GM13976 (cell line): ENCODE data around the gene MAP2.

ENCODE experiments used
- DNase-seq: peaks from one replicate; pipeline ENCODE4 v3.0.0; 2012; ENCODE audit warnings: low spot score
- in situ Hi-C: fragments of 300-500 bp; cut with MboI; formaldehyde crosslinking; loops from one replicate; pipeline ENCODE4 v1.12.0; 2022; ENCODE audit warnings: low sequenced_read_pairs, mixed read lengths, inconsistent platforms; ENCODE audit not compliant: unreplicated experiment
- TF ChIP-seq, protein P1 (sequence below): IDR thresholded peaks from 2 replicates; pipeline ENCODE4 v1.5.1; 2012; ENCODE audit warnings: borderline replicate concordance, mild to moderate bottlenecking; ENCODE audit not compliant: insufficient read depth; ENCODE audit errors: extremely low read depth, missing control alignments, control extremely low read depth

MAP2 gene

DNA sequence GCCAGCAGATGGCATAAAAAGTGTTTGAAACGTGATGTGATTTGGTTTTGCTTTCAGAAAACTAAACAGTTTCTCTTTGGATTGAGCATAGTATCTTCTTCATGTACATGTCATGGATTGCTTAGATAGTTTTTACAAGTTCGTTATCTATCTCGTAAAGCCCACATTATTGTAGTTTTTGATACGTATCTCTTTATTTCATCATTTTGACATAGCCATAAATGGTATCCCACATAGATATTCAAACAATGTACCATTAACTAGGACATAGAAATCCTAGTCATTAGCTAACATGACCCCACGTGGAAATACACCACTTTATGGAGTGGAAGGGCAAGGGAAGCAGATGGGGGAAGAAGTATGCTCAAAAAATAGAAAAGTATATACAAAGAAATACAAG lies 93.6 kb downstream of the MAP2 start:
- DNase-seq: no peak
- in situ Hi-C loops: no loop called here
- TF ChIP-seq, protein P1, sequence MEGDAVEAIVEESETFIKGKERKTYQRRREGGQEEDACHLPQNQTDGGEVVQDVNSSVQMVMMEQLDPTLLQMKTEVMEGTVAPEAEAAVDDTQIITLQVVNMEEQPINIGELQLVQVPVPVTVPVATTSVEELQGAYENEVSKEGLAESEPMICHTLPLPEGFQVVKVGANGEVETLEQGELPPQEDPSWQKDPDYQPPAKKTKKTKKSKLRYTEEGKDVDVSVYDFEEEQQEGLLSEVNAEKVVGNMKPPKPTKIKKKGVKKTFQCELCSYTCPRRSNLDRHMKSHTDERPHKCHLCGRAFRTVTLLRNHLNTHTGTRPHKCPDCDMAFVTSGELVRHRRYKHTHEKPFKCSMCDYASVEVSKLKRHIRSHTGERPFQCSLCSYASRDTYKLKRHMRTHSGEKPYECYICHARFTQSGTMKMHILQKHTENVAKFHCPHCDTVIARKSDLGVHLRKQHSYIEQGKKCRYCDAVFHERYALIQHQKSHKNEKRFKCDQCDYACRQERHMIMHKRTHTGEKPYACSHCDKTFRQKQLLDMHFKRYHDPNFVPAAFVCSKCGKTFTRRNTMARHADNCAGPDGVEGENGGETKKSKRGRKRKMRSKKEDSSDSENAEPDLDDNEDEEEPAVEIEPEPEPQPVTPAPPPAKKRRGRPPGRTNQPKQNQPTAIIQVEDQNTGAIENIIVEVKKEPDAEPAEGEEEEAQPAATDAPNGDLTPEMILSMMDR: no peak

DNA sequence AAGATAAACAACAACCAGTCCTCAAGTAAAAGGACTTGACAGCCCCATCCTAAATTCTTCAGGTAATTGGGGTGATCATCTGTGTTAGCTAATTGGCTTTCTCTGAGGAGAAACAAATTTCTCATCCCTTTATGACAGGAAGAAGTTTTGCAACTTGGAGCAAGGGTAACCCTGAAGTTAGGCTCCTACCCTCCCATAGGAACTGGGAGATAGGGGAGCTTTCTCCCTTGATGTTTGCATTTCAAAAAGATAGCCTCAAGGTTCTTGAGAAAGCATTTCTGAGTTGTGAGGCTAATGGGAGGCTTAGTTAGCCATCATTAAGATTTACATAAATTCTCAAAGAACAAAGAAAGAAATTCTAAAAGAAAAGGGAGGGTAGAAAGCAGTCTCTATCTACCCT lies 95.4 kb downstream of the MAP2 start:
- no peak for DNase-seq
- TF ChIP-seq, protein P1: no peak
- in situ Hi-C loops: no loop called here

DNA sequence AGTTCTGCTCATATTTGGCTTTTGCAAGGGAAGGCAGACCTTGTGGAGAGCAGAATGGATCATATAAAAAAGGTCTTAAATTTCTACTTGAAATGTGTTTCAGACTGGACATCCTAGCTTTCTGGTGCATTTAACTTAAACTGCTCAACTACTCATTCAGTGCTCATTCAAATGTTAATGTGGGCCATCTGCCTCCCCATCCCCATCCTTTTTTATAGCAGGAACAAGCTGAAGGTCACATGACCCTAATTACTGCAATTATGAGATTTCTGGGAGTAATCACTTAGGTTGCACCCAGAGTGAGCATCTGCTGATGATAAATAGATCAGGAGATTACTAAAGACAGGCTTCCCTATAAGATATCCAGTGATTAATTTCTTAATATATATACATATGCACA lies 96.1 kb downstream of the MAP2 start:
- in situ Hi-C loops: no loop called here
- TF ChIP-seq, protein P1: no peak
- no peak for DNase-seq

DNA sequence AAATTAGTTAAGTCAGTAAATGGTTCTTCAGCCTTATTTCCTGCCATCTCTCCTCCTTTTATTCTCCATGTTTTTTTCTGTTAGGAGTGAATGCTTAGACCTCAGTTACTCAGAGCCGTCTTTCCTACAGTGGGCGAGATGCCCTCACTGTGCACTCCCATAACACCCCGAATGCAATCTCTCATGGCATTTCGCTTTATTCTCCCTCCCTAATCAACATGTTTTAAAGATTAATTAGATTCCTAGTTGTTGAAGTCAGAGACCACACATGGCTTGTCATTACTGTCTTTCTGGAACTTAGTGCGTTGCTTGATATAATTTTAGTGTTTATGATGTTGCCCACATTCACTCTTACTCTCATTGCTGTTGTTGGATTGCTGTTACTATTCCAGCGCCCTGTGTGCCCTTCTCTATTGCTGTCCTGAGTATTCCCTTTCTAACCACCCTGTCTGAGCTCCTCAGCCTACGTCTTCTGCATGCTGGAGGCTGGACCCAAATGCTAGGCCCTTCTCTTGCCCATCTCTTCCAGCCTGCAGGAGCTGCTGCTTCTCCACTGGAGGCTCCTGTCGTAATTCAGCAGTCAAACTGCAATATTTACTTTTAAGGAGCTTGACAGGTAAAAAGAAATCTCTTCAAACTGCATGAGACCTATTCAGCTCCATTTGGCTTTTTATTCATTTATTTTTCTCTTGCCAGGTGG lies 99.3 kb downstream of the MAP2 start:
- in situ Hi-C loops: no loop called here
- no peak for DNase-seq
- TF ChIP-seq, protein P1: no peak

DNA sequence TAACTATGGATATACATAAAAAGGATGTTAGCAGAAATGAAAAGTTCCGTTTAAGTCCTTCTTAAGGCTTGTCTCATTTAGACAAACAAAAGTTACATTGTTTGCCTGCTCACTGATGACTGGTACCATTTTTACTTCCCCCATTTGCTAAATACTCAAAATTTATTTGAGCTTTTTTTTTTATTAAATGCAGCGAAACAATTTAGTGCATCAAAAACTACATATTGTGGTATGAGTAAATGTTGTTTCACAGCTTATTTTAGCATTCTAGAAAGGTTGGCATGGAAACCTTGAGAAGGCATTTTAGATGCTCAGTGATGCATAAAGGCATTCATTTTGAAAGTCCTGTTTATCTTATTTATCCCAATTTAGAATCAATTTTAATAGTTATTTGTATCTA lies 100.0 kb downstream of the MAP2 start:
- no peak for DNase-seq
- TF ChIP-seq, protein P1: no peak
- in situ Hi-C loops: no loop called here

DNA sequence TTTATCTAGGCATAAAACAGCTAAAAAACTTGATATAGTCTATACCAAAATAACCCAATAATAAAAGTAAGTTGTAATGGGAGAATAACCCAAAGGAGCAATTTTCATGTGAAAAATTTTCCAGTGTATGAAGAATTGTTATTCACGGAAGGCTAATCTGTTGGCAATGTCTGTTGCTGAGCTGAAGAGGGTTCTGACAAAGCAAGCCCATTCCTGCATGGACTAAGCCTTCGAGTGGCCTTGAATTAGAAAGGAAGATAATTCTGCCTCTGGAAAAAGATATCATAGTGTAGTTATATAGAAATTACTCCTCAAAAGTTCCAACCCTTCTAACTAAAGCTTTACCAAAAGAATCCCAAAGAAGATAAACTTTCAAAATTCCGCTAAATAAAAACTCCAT lies 101.5 kb downstream of the MAP2 start:
- TF ChIP-seq, protein P1: no peak
- in situ Hi-C loops: no loop called here
- DNase-seq: no peak
